Endothelial cell of umbilical vein (primary cell): Measurements from ENCODE around the gene ANGPTL2. TPM values are rescaled to one million over a fixed set of nuclear protein-coding genes. Genes with fewer than 3 reads are reported as not detected.

Experiments
- BruUV-seq: library from RNA; stranded (reverse); fragments of 400-500 nt; replicated peaks from 2 replicates; lab custom pipeline; 2021; lab: Mats Ljungman, UMichigan
- CTCF ChIA-PET: fragments of 300-600, 350-600 bp; sonication (Branson Sonifier 250); formaldehyde crosslinking; loops from one replicate; lab custom pipeline; 2021; ENCODE audit warnings: antibody characterized with exemption, inconsistent platforms; lab: Charles Lee
- POLR2A ChIA-PET: fragments of 300-600, 350-600 bp; sonication (Branson Sonifier 250); formaldehyde crosslinking; loops from one replicate; lab custom pipeline; 2021; ENCODE audit warnings: antibody characterized with exemption, inconsistent platforms; lab: Charles Lee
- DNase-seq: peaks from one replicate; pipeline ENCODE4 v3.0.0-alpha.2; 2011; ENCODE audit warnings: low read depth, low spot score
- FAIRE-seq: peaks from 2 replicates; lab custom pipeline; 2011; peaks lifted over from hg19 to GRCh38; lab: Jason Lieb, UNC
- H2AFZ ChIP-seq: 2 replicates; pipeline ENCODE4 v1.6.0; 2012; ENCODE audit warnings: low read depth, low read length, control low read depth, inconsistent platforms
- H3K27ac ChIP-seq: 2 replicates; pipeline ENCODE4 v1.5.1; 2011; ENCODE audit warnings: low read depth, mild to moderate bottlenecking, control low read depth, low read length, moderate library complexity; ENCODE audit not compliant: insufficient read depth
- H3K27me3 ChIP-seq, 2 experiments: 2 replicates each; pipeline versions ENCODE4 v1.6.0 to v1.6.1; 2011; ENCODE audit warnings: low read length in 2 of 2, mixed read lengths in 1 of 2; ENCODE audit not compliant: control insufficient read depth in 2 of 2, insufficient read depth in 2 of 2
- H3K36me3 ChIP-seq, 2 experiments: 2 replicates in 1 of 2; 3 replicates in 1 of 2; pipeline ENCODE4 v1.5.1; 2011; ENCODE audit warnings: low read length in 2 of 2, mild to moderate bottlenecking in 1 of 2, moderate library complexity in 1 of 2; ENCODE audit not compliant: control insufficient read depth in 2 of 2, insufficient read depth in 2 of 2; ENCODE audit errors: extremely low read depth in 1 of 2
- H3K4me1 ChIP-seq: 3 replicates; pipeline ENCODE4 v1.5.1; 2011; ENCODE audit warnings: mild to moderate bottlenecking, low read length; ENCODE audit not compliant: control insufficient read depth, insufficient read depth; ENCODE audit errors: extremely low read depth
- H3K4me2 ChIP-seq: 2 replicates; pipeline ENCODE4 v1.6.1; 2011; ENCODE audit warnings: low read length, control low read depth, mixed read lengths; ENCODE audit not compliant: insufficient read depth
- H3K4me3 ChIP-seq, 3 experiments: fragments of 200-600 bp in 1 of 3; sonication (generic), shearing (Covaris generic) in 1 of 3; replicated peaks in 1 of 3; 2 replicates each; pipeline ENCODE4 v1.5.1; 2011 to 2016; ENCODE audit warnings: control low read depth in 3 of 3, low read length in 3 of 3, mild to moderate bottlenecking in 2 of 3, inconsistent platforms in 1 of 3, low read depth in 1 of 3, moderate library complexity in 1 of 3; ENCODE audit not compliant: insufficient read depth in 1 of 3
- H3K79me2 ChIP-seq: 2 replicates; pipeline ENCODE4 v1.6.0; 2012; ENCODE audit warnings: low read length, inconsistent platforms; ENCODE audit not compliant: control insufficient read depth, insufficient read depth
- H3K9ac ChIP-seq: replicated peaks from 2 replicates; pipeline ENCODE3; 2011; ENCODE audit warnings: low read length, control low read depth; ENCODE audit not compliant: insufficient read depth; ENCODE audit errors: extremely low read depth
- H3K9me1 ChIP-seq: replicated peaks from 3 replicates; pipeline ENCODE4 v1.6.0; 2011; ENCODE audit warnings: mild to moderate bottlenecking, low read length; ENCODE audit not compliant: control insufficient read depth, insufficient read depth; ENCODE audit errors: extremely low read depth
- H3K9me3 ChIP-seq: replicated peaks from 2 replicates; pipeline ENCODE4 v1.5.1; 2012; ENCODE audit warnings: low read length, inconsistent platforms; ENCODE audit not compliant: control insufficient read depth, insufficient read depth
- H4K20me1 ChIP-seq: replicated peaks from 2 replicates; pipeline ENCODE3; 2011; ENCODE audit warnings: mild to moderate bottlenecking, low read length; ENCODE audit not compliant: control insufficient read depth, insufficient read depth; ENCODE audit errors: extremely low read depth
- CTCF ChIP-seq, 2 donors: IDR thresholded peaks; 1 replicate in 1 of 2; 2 replicates in 1 of 2; pipeline ENCODE4 v1.5.1; 2011; ENCODE audit warnings: low read length in 2 of 2, mild to moderate bottlenecking in 2 of 2, moderate library complexity in 2 of 2, control low read depth in 1 of 2, inconsistent platforms in 1 of 2, low read depth in 1 of 2; ENCODE audit not compliant: insufficient read depth in 1 of 2; ENCODE audit errors: extremely low read depth in 1 of 2
- EZH2 ChIP-seq: IDR thresholded peaks from 2 replicates; pipeline ENCODE4 v1.6.1; 2012; ENCODE audit warnings: borderline replicate concordance, low read depth, mild to moderate bottlenecking, moderate library complexity, low read length, inconsistent platforms; ENCODE audit not compliant: severe bottlenecking
- FOS ChIP-seq: IDR thresholded peaks from 2 replicates; pipeline ENCODE4 v1.6.1; 2011; ENCODE audit warnings: mild to moderate bottlenecking, low read length, moderate library complexity, borderline replicate concordance; ENCODE audit not compliant: insufficient read depth
- GATA2 ChIP-seq: IDR thresholded peaks from 2 replicates; pipeline ENCODE4 v1.7.0; 2011; ENCODE audit warnings: low read depth, mild to moderate bottlenecking, moderate library complexity, mixed read lengths, low read length; ENCODE audit not compliant: insufficient read length, insufficient read depth
- JUN ChIP-seq: IDR thresholded peaks from 2 replicates; pipeline ENCODE4 v1.6.1; 2011; ENCODE audit warnings: borderline replicate concordance, low read depth; ENCODE audit not compliant: insufficient read length, insufficient read depth
- MAX ChIP-seq: IDR thresholded peaks from 2 replicates; pipeline ENCODE4 v1.6.1; 2011; ENCODE audit not compliant: insufficient read depth, insufficient read length
- MYC ChIP-seq: IDR thresholded peaks from one replicate; pipeline ENCODE4 v1.6.1; 2011; ENCODE audit warnings: mild to moderate bottlenecking, low read depth, low read length
- POLR2A ChIP-seq: IDR thresholded peaks from 2 replicates; pipeline ENCODE4 v1.6.1; 2012; ENCODE audit warnings: low read depth, mild to moderate bottlenecking, control low read depth, low read length
- POLR2AphosphoS5 ChIP-seq: IDR thresholded peaks from 2 replicates; pipeline ENCODE4 v1.6.1; 2012; ENCODE audit warnings: low read depth, mild to moderate bottlenecking, control low read depth, low read length, moderate library complexity; ENCODE audit not compliant: insufficient read depth
- dilution Hi-C: fragments of 300-500 bp; cut with MboI; formaldehyde crosslinking; loops from one replicate; pipeline ENCODE4 v1.15.0; 2019; ENCODE audit warnings: low sequenced_read_pairs; ENCODE audit not compliant: extremely low pct_ligation_motif_present
- intact Hi-C: fragments of 100-400 bp; cut with micrococcal nuclease; formaldehyde crosslinking; loops from one replicate; pipeline ENCODE4 v1.10.0; 2022
- polyA plus RNA-seq, 4 experiments: library from polyadenylated mRNA; depleted of rRNA in 3 of 4; stranded (reverse) in 3 of 4; unstranded in 1 of 4; fragments of >200 nt; gene quantifications; 2 replicates each; pipeline versions ENCODE4 v1.2.1 to v1.2.3, GENCODE V29; 2011 to 2012; ENCODE audit warnings: missing spikeins in 1 of 4
- total RNA-seq: library from RNA; stranded (reverse); gene quantifications from 2 replicates; pipeline ENCODE4 v1.2.3, GENCODE V29; 2021

Gene ANGPTL2
- total and polyA plus RNA-seq, 2 donors (not counting 3 experiments of a cell fraction or from before 2014, with no cell fraction given) = 15.1 to 24.5 TPM

- no peaks in the 10 kb centered on the region for H4K20me1 ChIP-seq
- dilution Hi-C loops = no loop called here
- POLR2A ChIA-PET = no interaction called here
- peaks cover 2% of the 10 kb centered on the region in 2 experiments for H3K27me3 ChIP-seq
- TF ChIP-seq FOS = no peak
- TF ChIP-seq MAX = no peak
- TF ChIP-seq POLR2AphosphoS5 = no peak
- no peaks in the 10 kb centered on the region for H3K36me3 ChIP-seq
- CTCF ChIA-PET = interaction anchor here (1.5 to 2.0 kb wide), 3 partner anchors 10 to 19 kb away, joined by 3 to 4 read pairs (median 4); no protein-coding TSS in a partner anchor
- H3K27ac ChIP-seq = no peak overlapping the region
- H3K4me3 ChIP-seq = no peak overlapping the region
- no peaks in the 10 kb centered on the region for H3K9me1 ChIP-seq
- no peak overlapping the region for H3K4me2 ChIP-seq
- BruUV-seq = no TSS peak
- FAIRE-seq (no peak), DNase-seq (no peak)
- no peak overlapping the region for H2AFZ ChIP-seq
- no peak overlapping the region for H3K9ac ChIP-seq
- H3K79me2 ChIP-seq = no peaks in the 10 kb centered on the region
- no peaks in the 10 kb centered on the region for H3K9me3 ChIP-seq
- peaks cover 7% of the 10 kb centered on the region for H3K4me1 ChIP-seq
- intact Hi-C loops = no loop called here
Observed at GRCh38 chr9:127149463-127150390, 27.3 kb upstream of the ANGPTL2 start.

GRCh38 chr9:127149010-127149409 is 26.6 kb upstream of the ANGPTL2 start:
- Histone ChIP-seq H3K36me3 (no peaks in the 10 kb centered on the region), H3K4me3 (no peak overlapping the region), H3K27ac (no peak overlapping the region), H4K20me1 (no peaks in the 10 kb centered on the region), H3K4me1 (peaks cover under 1% of the 10 kb centered on the region), H2AFZ (no peak overlapping the region), H3K9me3 (no peaks in the 10 kb centered on the region), H3K4me2 (no peak overlapping the region), H3K79me2 (no peaks in the 10 kb centered on the region), H3K27me3 (peaks cover 2 to 3% of the 10 kb centered on the region in 2 experiments), H3K9me1 (no peaks in the 10 kb centered on the region), H3K9ac (no peak overlapping the region)
- DNase-seq (no peak), FAIRE-seq (no peak)
- CTCF ChIA-PET = interaction anchor here (1.5 to 2.0 kb wide), 3 partner anchors 11 to 18 kb away, joined by 3 to 4 read pairs (median 4); no protein-coding TSS in a partner anchor
- TF ChIP-seq FOS (no peak), CTCF (IDR thresholded peaks at IDR 0.05; ENCODE audit: extremely low read depth in 1 of 2, insufficient read depth in 1 of 2, low read depth in 1 of 2, low read length in 2 of 2) (no peak), POLR2A (no peak), MYC (no peak), GATA2 (no peak), MAX (no peak), POLR2AphosphoS5 (no peak), EZH2 (no peak), JUN (no peak)
- POLR2A ChIA-PET = no interaction called here
- dilution Hi-C loops = no loop called here
- intact Hi-C loops = no loop called here
- BruUV-seq = no TSS peak
